Epithelial cell of proximal tubule (primary cell): ENCODE data around the gene ZSCAN2. TPM values are rescaled to one million over a fixed set of nuclear protein-coding genes. Genes with fewer than 3 reads are reported as not detected.

Experiments used
- DNase-seq: peaks from one replicate; pipeline ENCODE4 v3.0.0-alpha.2; 2011; ENCODE audit warnings: low read depth
- H3K4me3 ChIP-seq: 2 replicates; pipeline ENCODE4 v1.5.1; 2011; ENCODE audit warnings: low read depth, mild to moderate bottlenecking, low read length
- CTCF ChIP-seq: conservative IDR thresholded peaks from 2 replicates; pipeline ENCODE4 v1.5.1; 2012; ENCODE audit warnings: low read depth, mild to moderate bottlenecking, low read length
- total RNA-seq: library from RNA; depleted of rRNA; stranded (reverse); fragments of >200 nt; gene quantifications from 2 replicates; pipeline ENCODE4 v1.2.3, GENCODE V29; 2015

The ZSCAN2 gene
- total RNA-seq, 1 donor from 2014 or later = 34.0 TPM

- no peak for TF ChIP-seq CTCF
These were observed 5.1 kb upstream of the ZSCAN2 start for GRCh38 chr15:84595660-84596059.

GRCh38 chr15:84597296-84597695 is 3.5 kb upstream of the ZSCAN2 start:
- no peak for TF ChIP-seq CTCF
- no peak overlapping the region for H3K4me3 ChIP-seq

More at GRCh38 chr15:84595660-84596059, 5.1 kb upstream of the ZSCAN2 start:
- no peak for DNase-seq
- no peak overlapping the region for H3K4me3 ChIP-seq

GRCh38 chr15:84598250-84598649 is 2.6 kb upstream of the ZSCAN2 start:
- no peak overlapping the region for H3K4me3 ChIP-seq
- peak; percentile 52 for DNase-seq
- TF ChIP-seq CTCF = no peak

More at GRCh38 chr15:84597296-84597695, 3.5 kb upstream of the ZSCAN2 start:
- DNase-seq = no peak

- no peak overlapping the region for H3K4me3 ChIP-seq
- peak; percentile 92 for TF ChIP-seq CTCF
- DNase-seq = no peak
These were observed 1.8 kb upstream of the ZSCAN2 start for GRCh38 chr15:84598993-84599392.

- no peak for TF ChIP-seq CTCF
These were observed 903 bp upstream of the ZSCAN2 start for GRCh38 chr15:84599906-84600305.

GRCh38 chr15:84600331-84600686 is 500 bp upstream of the ZSCAN2 start:
- H3K4me3 ChIP-seq = peak overlapping the region; percentile 91
- TF ChIP-seq CTCF = no peak
- peak; percentile 23 for DNase-seq

More at GRCh38 chr15:84599906-84600305, 903 bp upstream of the ZSCAN2 start:
- H3K4me3 ChIP-seq = no peak overlapping the region
- DNase-seq = no peak

GRCh38 chr15:84601555-84601838 is 688 bp downstream of the ZSCAN2 start:
- DNase-seq = no peak
- no peak for TF ChIP-seq CTCF

More at GRCh38 chr15:84601555-84601838, 688 bp downstream of the ZSCAN2 start:
- H3K4me3 ChIP-seq = peak overlapping the region; percentile 91
